Endothelial cell of umbilical vein (primary cell): Measurements from ENCODE around the gene SRP19. TPM values are rescaled to one million over a fixed set of nuclear protein-coding genes. Genes with fewer than 3 reads are reported as not detected.
A peak's percentile ranks its signal among the peaks of the same experiment; 100 is the strongest.

ENCODE experiments used
- BruUV-seq: library from RNA; stranded (reverse); fragments of 400-500 nt; replicated peaks from 2 replicates; lab custom pipeline; 2021; lab: Mats Ljungman, UMichigan
- CTCF ChIA-PET: fragments of 300-600, 350-600 bp; sonication (Branson Sonifier 250); formaldehyde crosslinking; loops from one replicate; lab custom pipeline; 2021; ENCODE audit warnings: antibody characterized with exemption, inconsistent platforms; lab: Charles Lee
- POLR2A ChIA-PET: fragments of 300-600, 350-600 bp; sonication (Branson Sonifier 250); formaldehyde crosslinking; loops from one replicate; lab custom pipeline; 2021; ENCODE audit warnings: antibody characterized with exemption, inconsistent platforms; lab: Charles Lee
- DNase-seq: peaks from one replicate; pipeline ENCODE4 v3.0.0-alpha.2; 2011; ENCODE audit warnings: low read depth, low spot score
- FAIRE-seq: peaks from 2 replicates; lab custom pipeline; 2011; peaks lifted over from hg19 to GRCh38; lab: Jason Lieb, UNC
- H2AFZ ChIP-seq: 2 replicates; pipeline ENCODE4 v1.6.0; 2012; ENCODE audit warnings: low read depth, low read length, control low read depth, inconsistent platforms
- H3K27ac ChIP-seq: 2 replicates; pipeline ENCODE4 v1.5.1; 2011; ENCODE audit warnings: low read depth, mild to moderate bottlenecking, control low read depth, low read length, moderate library complexity; ENCODE audit not compliant: insufficient read depth
- H3K27me3 ChIP-seq, 2 experiments: 2 replicates each; pipeline versions ENCODE4 v1.6.0 to v1.6.1; 2011; ENCODE audit warnings: low read length in 2 of 2, mixed read lengths in 1 of 2; ENCODE audit not compliant: control insufficient read depth in 2 of 2, insufficient read depth in 2 of 2
- H3K36me3 ChIP-seq, 2 experiments: 2 replicates in 1 of 2; 3 replicates in 1 of 2; pipeline ENCODE4 v1.5.1; 2011; ENCODE audit warnings: low read length in 2 of 2, mild to moderate bottlenecking in 1 of 2, moderate library complexity in 1 of 2; ENCODE audit not compliant: control insufficient read depth in 2 of 2, insufficient read depth in 2 of 2; ENCODE audit errors: extremely low read depth in 1 of 2
- H3K4me1 ChIP-seq: 3 replicates; pipeline ENCODE4 v1.5.1; 2011; ENCODE audit warnings: mild to moderate bottlenecking, low read length; ENCODE audit not compliant: control insufficient read depth, insufficient read depth; ENCODE audit errors: extremely low read depth
- H3K4me2 ChIP-seq: 2 replicates; pipeline ENCODE4 v1.6.1; 2011; ENCODE audit warnings: low read length, control low read depth, mixed read lengths; ENCODE audit not compliant: insufficient read depth
- H3K4me3 ChIP-seq, 3 experiments: fragments of 200-600 bp in 1 of 3; sonication (generic), shearing (Covaris generic) in 1 of 3; replicated peaks in 1 of 3; 2 replicates each; pipeline ENCODE4 v1.5.1; 2011 to 2016; ENCODE audit warnings: control low read depth in 3 of 3, low read length in 3 of 3, mild to moderate bottlenecking in 2 of 3, inconsistent platforms in 1 of 3, low read depth in 1 of 3, moderate library complexity in 1 of 3; ENCODE audit not compliant: insufficient read depth in 1 of 3
- H3K79me2 ChIP-seq: 2 replicates; pipeline ENCODE4 v1.6.0; 2012; ENCODE audit warnings: low read length, inconsistent platforms; ENCODE audit not compliant: control insufficient read depth, insufficient read depth
- H3K9ac ChIP-seq: replicated peaks from 2 replicates; pipeline ENCODE3; 2011; ENCODE audit warnings: low read length, control low read depth; ENCODE audit not compliant: insufficient read depth; ENCODE audit errors: extremely low read depth
- H3K9me1 ChIP-seq: replicated peaks from 3 replicates; pipeline ENCODE4 v1.6.0; 2011; ENCODE audit warnings: mild to moderate bottlenecking, low read length; ENCODE audit not compliant: control insufficient read depth, insufficient read depth; ENCODE audit errors: extremely low read depth
- H3K9me3 ChIP-seq: replicated peaks from 2 replicates; pipeline ENCODE4 v1.5.1; 2012; ENCODE audit warnings: low read length, inconsistent platforms; ENCODE audit not compliant: control insufficient read depth, insufficient read depth
- H4K20me1 ChIP-seq: replicated peaks from 2 replicates; pipeline ENCODE3; 2011; ENCODE audit warnings: mild to moderate bottlenecking, low read length; ENCODE audit not compliant: control insufficient read depth, insufficient read depth; ENCODE audit errors: extremely low read depth
- FOS ChIP-seq: IDR thresholded peaks from 2 replicates; pipeline ENCODE4 v1.6.1; 2011; ENCODE audit warnings: mild to moderate bottlenecking, low read length, moderate library complexity, borderline replicate concordance; ENCODE audit not compliant: insufficient read depth
- GATA2 ChIP-seq: IDR thresholded peaks from 2 replicates; pipeline ENCODE4 v1.7.0; 2011; ENCODE audit warnings: low read depth, mild to moderate bottlenecking, moderate library complexity, mixed read lengths, low read length; ENCODE audit not compliant: insufficient read length, insufficient read depth
- JUN ChIP-seq: IDR thresholded peaks from 2 replicates; pipeline ENCODE4 v1.6.1; 2011; ENCODE audit warnings: borderline replicate concordance, low read depth; ENCODE audit not compliant: insufficient read length, insufficient read depth
- dilution Hi-C: fragments of 300-500 bp; cut with MboI; formaldehyde crosslinking; loops from one replicate; pipeline ENCODE4 v1.15.0; 2019; ENCODE audit warnings: low sequenced_read_pairs; ENCODE audit not compliant: extremely low pct_ligation_motif_present
- intact Hi-C: fragments of 100-400 bp; cut with micrococcal nuclease; formaldehyde crosslinking; loops from one replicate; pipeline ENCODE4 v1.10.0; 2022
- polyA plus RNA-seq, 4 experiments: library from polyadenylated mRNA; depleted of rRNA in 3 of 4; stranded (reverse) in 3 of 4; unstranded in 1 of 4; fragments of >200 nt; gene quantifications; 2 replicates each; pipeline versions ENCODE4 v1.2.1 to v1.2.3, GENCODE V29; 2011 to 2012; ENCODE audit warnings: missing spikeins in 1 of 4
- total RNA-seq: library from RNA; stranded (reverse); gene quantifications from 2 replicates; pipeline ENCODE4 v1.2.3, GENCODE V29; 2021
- TF ChIP-seq, protein P1 (sequence below): IDR thresholded peaks from 2 replicates; pipeline ENCODE4 v1.6.1; 2011; ENCODE audit not compliant: insufficient read depth, insufficient read length
- TF ChIP-seq, protein P2 (sequence below), 2 donors: IDR thresholded peaks; 1 replicate in 1 of 2; 2 replicates in 1 of 2; pipeline ENCODE4 v1.5.1; 2011; ENCODE audit warnings: low read length in 2 of 2, mild to moderate bottlenecking in 2 of 2, moderate library complexity in 2 of 2, control low read depth in 1 of 2, inconsistent platforms in 1 of 2, low read depth in 1 of 2; ENCODE audit not compliant: insufficient read depth in 1 of 2; ENCODE audit errors: extremely low read depth in 1 of 2

SRP19 gene
- total and polyA plus RNA-seq, 2 donors (not counting 3 experiments of a cell fraction or from before 2014, with no cell fraction given), result 28.6 to 69.4 TPM

DNA sequence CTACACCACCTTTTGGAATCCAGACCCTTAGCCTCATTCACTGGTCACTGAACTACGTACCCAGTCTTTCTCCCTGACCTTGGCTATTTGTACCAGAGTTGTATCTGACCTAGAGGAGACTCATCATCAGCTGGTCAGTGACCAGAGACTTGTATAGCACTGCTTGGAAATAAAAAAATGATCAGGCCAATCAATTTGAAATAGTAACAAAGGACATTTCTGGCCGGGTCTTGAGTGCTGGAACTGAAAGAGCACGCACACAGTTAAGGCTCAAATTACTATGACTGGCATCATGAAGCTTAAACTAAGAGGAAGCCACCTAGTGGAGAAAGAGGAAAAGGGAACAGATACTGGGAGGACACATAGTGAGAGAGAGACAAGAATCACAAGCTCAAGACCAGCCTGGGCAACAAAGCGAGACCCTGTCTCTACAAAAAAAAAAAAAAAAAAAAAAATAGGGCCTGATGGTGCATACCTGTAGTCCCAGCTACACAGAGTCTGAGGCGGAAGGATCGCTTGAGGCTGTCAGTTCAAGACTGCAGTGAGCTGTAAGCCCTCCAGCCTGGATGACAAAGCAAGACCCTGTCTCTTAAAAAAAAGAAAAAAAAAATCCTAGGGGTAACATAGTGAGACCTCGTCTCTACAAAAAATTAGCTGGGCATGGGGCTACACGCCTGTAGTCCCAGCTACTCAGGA, 12.8 kb upstream of the SRP19 start:
- Histone ChIP-seq H3K27me3 (no peaks in the 10 kb centered on the region), H2AFZ (peak overlapping the region; percentile 49), H3K4me2 (peak overlapping the region; percentile 79), H3K4me3 (no peak overlapping the region), H4K20me1 (no peaks in the 10 kb centered on the region), H3K9me3 (no peaks in the 10 kb centered on the region), H3K79me2 (no peaks in the 10 kb centered on the region), H3K27ac (no peak overlapping the region), H3K9ac (peak overlapping the region; percentile 27), H3K4me1 (no peaks in the 10 kb centered on the region), H3K9me1 (no peaks in the 10 kb centered on the region), H3K36me3 (no peaks in the 10 kb centered on the region)
- dilution Hi-C loops (no loop called here), intact Hi-C loops (loop anchor here (1.0 kb wide), 2 partner anchors 157 to 297 kb away; no protein-coding TSS in a partner anchor)
- CTCF ChIA-PET, result interaction anchor here (0.6 to 1.5 kb wide), 67 partner anchors 8 to 1093 kb away, joined by 3 to 50 read pairs (median 4); partner anchors contain the start of genes REEP5 and SRP19
- DNase-seq, result peak; percentile 68
- peak; percentile 66 for FAIRE-seq
- POLR2A ChIA-PET, result interaction anchor here (1.3 kb wide), 1 partner anchor 12 kb away, joined by 3 read pairs; the partner anchor contains the start of gene SRP19
- no TSS peak for BruUV-seq
- TF ChIP-seq, protein P1, sequence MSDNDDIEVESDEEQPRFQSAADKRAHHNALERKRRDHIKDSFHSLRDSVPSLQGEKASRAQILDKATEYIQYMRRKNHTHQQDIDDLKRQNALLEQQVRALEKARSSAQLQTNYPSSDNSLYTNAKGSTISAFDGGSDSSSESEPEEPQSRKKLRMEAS, result no peak
- TF ChIP-seq, protein P2, sequence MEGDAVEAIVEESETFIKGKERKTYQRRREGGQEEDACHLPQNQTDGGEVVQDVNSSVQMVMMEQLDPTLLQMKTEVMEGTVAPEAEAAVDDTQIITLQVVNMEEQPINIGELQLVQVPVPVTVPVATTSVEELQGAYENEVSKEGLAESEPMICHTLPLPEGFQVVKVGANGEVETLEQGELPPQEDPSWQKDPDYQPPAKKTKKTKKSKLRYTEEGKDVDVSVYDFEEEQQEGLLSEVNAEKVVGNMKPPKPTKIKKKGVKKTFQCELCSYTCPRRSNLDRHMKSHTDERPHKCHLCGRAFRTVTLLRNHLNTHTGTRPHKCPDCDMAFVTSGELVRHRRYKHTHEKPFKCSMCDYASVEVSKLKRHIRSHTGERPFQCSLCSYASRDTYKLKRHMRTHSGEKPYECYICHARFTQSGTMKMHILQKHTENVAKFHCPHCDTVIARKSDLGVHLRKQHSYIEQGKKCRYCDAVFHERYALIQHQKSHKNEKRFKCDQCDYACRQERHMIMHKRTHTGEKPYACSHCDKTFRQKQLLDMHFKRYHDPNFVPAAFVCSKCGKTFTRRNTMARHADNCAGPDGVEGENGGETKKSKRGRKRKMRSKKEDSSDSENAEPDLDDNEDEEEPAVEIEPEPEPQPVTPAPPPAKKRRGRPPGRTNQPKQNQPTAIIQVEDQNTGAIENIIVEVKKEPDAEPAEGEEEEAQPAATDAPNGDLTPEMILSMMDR (IDR thresholded peaks at IDR 0.05; ENCODE audit: extremely low read depth in 1 of 2, insufficient read depth in 1 of 2, low read depth in 1 of 2, low read length in 2 of 2), result peak; percentile 52 to 69
- TF ChIP-seq FOS, result no peak

GRCh38 chr5:112849912-112850311, 11.2 kb upstream of the SRP19 start:
- Histone ChIP-seq H3K27ac (no peak overlapping the region), H3K27me3 (peaks cover 3 to 12% of the 10 kb centered on the region in 2 experiments), H3K4me1 (no peaks in the 10 kb centered on the region), H3K4me3 (no peak overlapping the region), H3K9ac (no peak overlapping the region), H3K79me2 (no peaks in the 10 kb centered on the region), H4K20me1 (no peaks in the 10 kb centered on the region), H3K9me1 (no peaks in the 10 kb centered on the region), H2AFZ (no peak overlapping the region), H3K4me2 (no peak overlapping the region), H3K9me3 (no peaks in the 10 kb centered on the region), H3K36me3 (no peaks in the 10 kb centered on the region)
- ChIA-PET CTCF (no interaction called here), POLR2A (no interaction called here)
- no TSS peak for BruUV-seq
- FAIRE-seq (no peak), DNase-seq (no peak)
- TF ChIP-seq JUN, result no peak
- no peak for TF ChIP-seq GATA2
- TF ChIP-seq, protein P1, result no peak
- dilution Hi-C loops, result no loop called here
- intact Hi-C loops, result no loop called here
